Omental fat pad (tissue), 4 donors: ENCODE data around the gene THSD7B. TPM values are rescaled to one million over a fixed set of nuclear protein-coding genes. Genes with fewer than 3 reads are reported as not detected.

Source experiments
- ATAC-seq: fragments of 150-250 bp; one replicate; pipeline ENCODE4 v1.9.1; 2016; ENCODE audit warnings: mild to moderate bottlenecking, moderate library complexity; ENCODE audit not compliant: low FRiP score
- DNase-seq: peaks from one replicate; pipeline ENCODE4 v3.0.0-alpha.2; 2019; ENCODE audit warnings: low spot score
- total RNA-seq, 4 donors: library from RNA; depleted of rRNA; stranded (reverse); fragments of >200 nt; gene quantifications; one replicate each; pipeline ENCODE4 v1.1.0, GENCODE V29; 2016
- TF ChIP-seq, protein P1 (sequence below), 3 donors: fragments of 450-650 bp; IDR thresholded peaks; one replicate each; pipeline ENCODE4 v1.5.1; 2016 to 2017; ENCODE audit warnings: antibody characterized with exemption in 3 of 3, mild to moderate bottlenecking in 3 of 3, moderate library complexity in 2 of 3

Gene THSD7B
- total RNA-seq, 4 donors from 2014 or later: 0.74 to 12.9 (median 2.5) TPM

DNA sequence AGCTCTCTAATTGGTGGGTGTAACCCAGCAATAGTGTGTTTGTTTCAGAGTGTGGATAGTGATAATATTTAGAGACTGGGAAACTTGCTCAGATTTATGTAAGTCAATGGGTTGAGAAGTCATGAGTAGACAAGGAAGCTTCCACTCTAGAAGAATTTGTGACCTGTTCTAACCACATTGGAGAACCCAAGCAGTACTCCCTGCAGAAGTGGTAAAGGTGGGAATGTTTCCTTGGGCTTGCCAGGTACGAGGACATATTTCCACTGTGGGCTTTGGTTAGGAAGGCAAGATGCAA lies 350.4 kb downstream of the THSD7B start:
- ATAC-seq (no peak), DNase-seq (no peak)
- TF ChIP-seq, protein P1, sequence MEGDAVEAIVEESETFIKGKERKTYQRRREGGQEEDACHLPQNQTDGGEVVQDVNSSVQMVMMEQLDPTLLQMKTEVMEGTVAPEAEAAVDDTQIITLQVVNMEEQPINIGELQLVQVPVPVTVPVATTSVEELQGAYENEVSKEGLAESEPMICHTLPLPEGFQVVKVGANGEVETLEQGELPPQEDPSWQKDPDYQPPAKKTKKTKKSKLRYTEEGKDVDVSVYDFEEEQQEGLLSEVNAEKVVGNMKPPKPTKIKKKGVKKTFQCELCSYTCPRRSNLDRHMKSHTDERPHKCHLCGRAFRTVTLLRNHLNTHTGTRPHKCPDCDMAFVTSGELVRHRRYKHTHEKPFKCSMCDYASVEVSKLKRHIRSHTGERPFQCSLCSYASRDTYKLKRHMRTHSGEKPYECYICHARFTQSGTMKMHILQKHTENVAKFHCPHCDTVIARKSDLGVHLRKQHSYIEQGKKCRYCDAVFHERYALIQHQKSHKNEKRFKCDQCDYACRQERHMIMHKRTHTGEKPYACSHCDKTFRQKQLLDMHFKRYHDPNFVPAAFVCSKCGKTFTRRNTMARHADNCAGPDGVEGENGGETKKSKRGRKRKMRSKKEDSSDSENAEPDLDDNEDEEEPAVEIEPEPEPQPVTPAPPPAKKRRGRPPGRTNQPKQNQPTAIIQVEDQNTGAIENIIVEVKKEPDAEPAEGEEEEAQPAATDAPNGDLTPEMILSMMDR (IDR thresholded peaks at IDR 0.05): no peak

DNA sequence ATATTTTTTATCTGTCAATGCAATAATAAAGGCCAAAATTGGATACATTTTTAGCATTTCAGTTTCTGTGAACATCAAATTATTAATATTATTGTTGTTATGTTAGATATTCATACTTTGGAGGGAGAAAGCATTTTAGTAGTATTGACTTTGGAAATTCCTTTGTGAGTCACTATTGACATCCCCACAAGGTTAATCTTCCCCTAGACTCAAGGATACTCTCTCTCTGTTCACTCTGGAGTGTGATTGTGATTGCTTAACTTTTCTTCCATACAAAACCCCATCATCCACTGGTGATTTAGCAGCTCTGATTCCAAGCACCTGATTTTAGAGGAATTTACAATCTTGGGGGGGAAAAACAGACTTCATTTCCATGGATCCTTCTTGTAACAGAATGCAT lies 352.0 kb downstream of the THSD7B start:
- TF ChIP-seq, protein P1 (IDR thresholded peaks at IDR 0.05): no peak
- ATAC-seq (no peak), DNase-seq (no peak)

DNA sequence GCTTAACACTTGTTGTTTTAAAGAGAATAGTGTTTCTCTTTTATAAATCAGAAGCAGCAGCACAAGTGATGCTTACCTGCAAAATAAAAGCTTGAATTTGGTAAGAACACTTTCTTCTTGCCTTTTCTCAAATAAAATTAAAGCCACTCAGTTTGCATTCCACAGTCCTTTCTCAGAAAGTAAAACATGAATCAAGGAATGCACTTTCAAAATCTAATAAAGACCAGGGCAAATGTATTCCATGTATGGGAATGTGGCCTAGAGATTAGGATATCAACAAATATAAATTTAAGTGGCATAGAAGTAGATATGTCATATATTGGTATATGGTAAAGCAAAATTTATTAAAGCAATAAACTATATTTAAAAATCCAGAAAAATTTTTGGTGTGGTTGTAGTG lies 352.8 kb downstream of the THSD7B start:
- no peak for DNase-seq
- TF ChIP-seq, protein P1 (IDR thresholded peaks at IDR 0.05): no peak
- ATAC-seq: no peak

DNA sequence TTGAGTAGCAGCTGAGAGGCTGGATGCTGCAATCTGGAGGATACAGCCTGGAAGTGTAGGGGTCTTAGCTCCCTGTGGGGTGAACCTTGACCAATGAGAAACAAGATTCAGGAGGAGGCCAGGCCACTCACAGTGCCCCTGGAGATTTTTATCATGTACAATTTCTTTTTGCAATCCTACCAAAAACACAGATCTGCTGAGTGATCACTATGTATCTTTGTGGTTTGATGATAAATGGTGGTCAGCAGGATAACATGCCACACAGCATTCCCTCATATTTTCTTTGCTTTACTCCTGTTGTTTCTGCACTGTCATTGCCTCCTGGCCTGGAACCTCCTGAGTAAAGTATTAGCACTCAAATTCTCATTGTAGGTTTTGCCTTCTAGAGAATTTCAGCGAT lies 357.9 kb downstream of the THSD7B start:
- TF ChIP-seq, protein P1 (IDR thresholded peaks at IDR 0.05): no peak
- DNase-seq (no peak), ATAC-seq (no peak)

DNA sequence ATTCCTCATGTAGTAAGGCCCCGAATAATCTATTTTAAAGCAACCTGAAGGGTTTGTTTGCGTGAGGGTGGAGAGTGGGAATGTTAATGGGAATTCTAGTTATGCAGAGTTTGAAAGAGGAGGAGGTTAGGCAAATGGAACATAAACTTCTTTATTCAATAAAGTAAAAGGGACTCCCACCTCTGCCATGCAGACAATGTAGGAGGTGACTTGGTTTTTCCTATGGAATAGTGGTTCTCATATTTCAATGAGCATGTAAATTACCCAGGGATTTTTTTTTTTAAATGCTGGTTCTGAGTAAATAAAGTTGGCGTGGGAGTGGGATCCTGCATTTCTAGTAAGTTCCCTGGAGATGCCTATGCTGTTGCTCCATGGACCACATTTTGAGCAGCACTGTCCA lies 367.9 kb downstream of the THSD7B start:
- DNase-seq (no peak), ATAC-seq (no peak)
- TF ChIP-seq, protein P1 (IDR thresholded peaks at IDR 0.05): no peak

DNA sequence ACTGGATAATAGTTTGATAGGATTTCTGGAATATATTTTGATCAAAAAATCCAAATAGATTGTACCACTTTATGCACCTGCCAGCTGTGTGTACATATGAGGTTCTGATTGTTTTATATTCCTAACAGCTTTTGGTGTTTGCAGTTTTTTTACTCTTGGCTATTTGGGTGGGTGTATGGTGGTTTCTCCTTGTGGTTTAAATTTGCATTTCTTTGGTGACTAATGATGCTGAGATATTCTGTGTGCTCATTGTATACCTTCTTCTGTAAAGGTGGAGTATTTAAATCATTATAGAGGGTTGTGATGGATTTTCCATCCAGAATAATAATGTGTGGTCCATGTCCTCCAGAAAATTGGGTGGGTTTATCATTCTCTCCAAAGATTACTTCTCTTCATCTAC lies 372.9 kb downstream of the THSD7B start:
- DNase-seq (no peak), ATAC-seq (no peak)
- TF ChIP-seq, protein P1 (IDR thresholded peaks at IDR 0.05): no peak

DNA sequence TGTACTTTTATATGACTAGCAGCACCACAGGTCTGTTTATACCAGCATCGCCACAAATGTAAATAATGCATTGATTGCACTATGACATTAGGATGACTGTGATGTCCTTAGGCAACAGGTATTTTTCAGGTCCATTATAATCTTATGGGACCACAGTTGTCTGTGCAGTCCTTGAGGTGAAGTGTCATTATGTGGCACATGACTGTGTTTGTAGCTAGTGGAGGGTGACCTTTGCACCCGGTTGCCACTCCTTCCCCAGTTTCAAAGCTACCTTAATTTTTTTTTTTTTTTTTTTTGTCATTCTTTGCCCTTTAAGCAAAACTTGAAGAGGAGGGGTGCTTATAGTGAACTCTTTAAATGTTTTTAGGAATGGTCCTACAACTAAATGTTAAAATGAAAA lies 386.4 kb downstream of the THSD7B start:
- TF ChIP-seq, protein P1 (IDR thresholded peaks at IDR 0.05): no peak
- no peak for DNase-seq
- no peak for ATAC-seq
